NCI-H748 treated with DMSO at 0.1 percent for 48 hours (cell line): Measurements from ENCODE around the gene YIPF6.
"Not testable (repeated sequence)": the region's sequence is repeated elsewhere in the genome, so short reads cannot be mapped to it uniquely, and the experiment has no call there.

ENCODE experiments used
- DNase-seq: peaks from one replicate; lab custom pipeline; 2025; lab: John Stamatoyannopoulos, UW

Gene YIPF6

GRCh38 chrX:68506649-68507048 is 7.8 kb downstream of the YIPF6 start:
- no peak for DNase-seq

GRCh38 chrX:68508799-68509198 is 9.9 kb downstream of the YIPF6 start:
- DNase-seq, result no peak

DNA sequence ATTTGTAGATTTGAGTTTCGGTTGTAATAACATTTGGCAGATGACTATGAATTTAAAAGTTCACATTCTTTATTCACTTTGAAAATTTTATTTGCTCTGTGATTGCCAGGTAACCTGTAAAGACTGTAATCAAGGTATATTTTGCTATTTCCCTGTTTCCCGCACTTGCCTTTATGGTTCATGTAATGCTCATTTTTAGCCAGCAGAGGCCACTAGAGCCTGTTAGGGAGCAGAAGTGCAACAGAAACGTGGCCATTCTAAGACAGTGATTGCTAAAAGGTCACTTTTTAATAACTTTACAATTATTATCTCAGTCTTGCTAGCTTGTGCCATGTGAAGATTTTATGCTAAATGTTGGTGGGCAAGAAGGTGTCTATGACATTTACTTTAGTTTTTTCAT is 12.4 kb downstream of the YIPF6 start:
- DNase-seq, result peak; percentile 8

GRCh38 chrX:68524680-68525079 is 25.8 kb downstream of the YIPF6 start:
- DNase-seq, result not testable (repeated sequence)

DNA sequence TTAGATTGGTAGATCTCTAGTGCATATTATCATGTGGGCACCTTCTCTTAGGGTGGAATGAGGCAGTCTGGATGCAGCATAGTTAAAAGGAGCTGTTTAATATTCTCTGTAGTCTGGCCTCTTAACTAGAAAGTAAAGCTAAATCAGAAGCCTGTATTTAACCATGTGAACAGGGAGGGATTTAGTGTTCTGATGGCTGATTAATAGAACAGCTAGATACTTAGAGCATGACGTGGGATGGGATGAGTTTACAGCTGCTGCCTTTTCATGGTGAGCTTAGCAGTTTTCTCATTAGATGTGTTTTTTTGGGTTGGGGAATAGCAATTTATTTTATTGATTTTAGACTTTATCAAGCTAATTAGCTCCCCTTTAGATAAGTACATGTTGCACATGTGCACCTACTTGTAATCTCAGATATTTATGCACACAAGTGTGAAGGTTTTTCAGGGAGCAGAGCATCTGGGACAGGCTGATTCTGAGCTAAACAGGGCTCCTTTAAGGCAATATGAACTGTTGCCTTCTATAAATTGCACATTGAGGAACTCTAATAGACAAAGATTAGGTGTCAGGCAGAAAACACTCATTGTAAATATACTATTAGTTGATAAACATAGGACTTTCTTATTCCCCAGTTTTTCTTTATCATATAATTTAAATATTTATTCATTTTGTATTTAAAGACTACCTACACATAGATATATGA is 34.1 kb downstream of the YIPF6 start:
- DNase-seq, result no peak

- DNase-seq, result no peak
Measured at GRCh38 chrX:68533656-68534055, 34.8 kb downstream of the YIPF6 start.

- DNase-seq, result no peak
Measured at GRCh38 chrX:68534691-68535090, 35.8 kb downstream of the YIPF6 start.

GRCh38 chrX:68536429-68536828 is 37.6 kb downstream of the YIPF6 start:
- no peak for DNase-seq

GRCh38 chrX:68536884-68537283 is 38.0 kb downstream of the YIPF6 start:
- no peak for DNase-seq

DNA sequence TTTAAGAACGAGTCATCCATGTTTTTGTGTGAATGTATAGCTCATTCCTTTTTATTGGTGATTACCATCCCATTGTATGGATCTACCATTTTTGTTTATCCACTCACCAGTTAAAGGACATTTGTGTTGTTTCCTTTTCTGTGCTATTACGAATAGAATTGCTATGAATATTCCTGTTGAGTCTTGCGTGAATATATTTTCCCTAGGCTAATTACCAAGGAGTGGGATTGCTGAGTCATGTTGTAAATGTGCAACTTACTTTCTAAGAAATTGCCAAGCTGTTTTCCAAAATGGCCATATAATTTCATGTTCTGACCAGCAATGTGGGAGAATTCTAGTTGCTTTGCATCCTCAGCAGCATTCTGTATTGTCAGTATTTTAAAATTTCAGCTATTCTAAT is 51.3 kb downstream of the YIPF6 start:
- no peak for DNase-seq

DNA sequence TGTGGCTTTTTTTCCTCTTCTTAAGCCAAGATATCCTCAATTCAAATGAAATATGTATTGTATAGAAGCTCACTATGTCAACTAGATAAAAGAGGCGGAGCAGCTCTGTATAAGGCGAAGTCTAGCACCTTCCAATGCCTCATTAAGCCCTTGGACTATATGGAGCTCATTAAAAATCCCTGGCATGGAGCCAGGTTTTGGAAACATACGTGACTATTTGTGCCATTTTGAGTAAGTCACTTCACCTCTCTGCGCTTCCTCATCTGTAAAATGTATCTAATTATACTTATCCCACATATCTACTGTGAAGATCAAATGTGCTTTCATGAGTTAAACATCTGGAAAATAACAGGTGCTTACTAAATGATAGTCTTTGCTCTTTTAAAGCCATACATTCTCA is 57.2 kb downstream of the YIPF6 start:
- no peak for DNase-seq

DNA sequence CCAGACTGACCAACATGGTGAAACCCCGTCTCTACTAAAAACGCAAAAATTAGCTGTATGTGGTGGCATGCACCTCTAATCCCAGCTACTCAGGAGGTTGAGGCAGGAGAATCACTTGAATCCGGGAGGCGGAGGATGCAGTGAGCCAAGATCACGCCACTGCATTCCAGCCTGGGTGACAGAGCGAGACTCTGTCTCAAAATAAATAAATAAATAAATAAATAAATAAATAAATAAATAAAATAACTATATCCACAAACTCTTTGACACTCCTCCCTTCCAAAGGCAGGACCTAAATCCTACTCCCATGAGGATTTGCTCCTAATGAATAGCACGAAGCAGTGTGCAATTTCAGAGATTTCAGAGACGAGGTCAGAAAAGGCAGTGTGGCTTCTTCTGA is 58.3 kb downstream of the YIPF6 start:
- DNase-seq, result not testable (repeated sequence)

- not testable (repeated sequence) for DNase-seq
Measured at GRCh38 chrX:68559905-68560304, 61.1 kb downstream of the YIPF6 start.

- DNase-seq, result no peak
Measured at GRCh38 chrX:68568136-68568535, 69.3 kb downstream of the YIPF6 start.

DNA sequence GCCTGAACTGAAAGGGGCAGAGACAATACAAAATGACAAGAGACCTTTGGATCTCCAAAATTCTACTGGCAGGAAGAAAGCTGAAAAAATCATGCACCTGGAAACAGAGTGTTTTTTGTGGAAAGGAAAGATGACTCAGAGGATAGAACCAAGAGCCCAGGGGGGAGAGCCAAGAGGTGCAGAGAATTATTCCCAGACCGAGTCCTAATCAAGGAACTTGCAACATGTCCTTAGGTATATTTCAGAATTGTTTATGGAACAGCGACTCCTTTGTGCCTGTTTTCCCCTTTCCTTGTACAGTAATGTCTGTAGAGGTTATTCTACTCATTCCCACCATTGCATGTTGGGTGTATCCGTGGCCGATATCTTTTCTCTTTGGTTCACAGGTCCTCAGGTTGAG is 71.7 kb downstream of the YIPF6 start:
- DNase-seq, result no peak

DNA sequence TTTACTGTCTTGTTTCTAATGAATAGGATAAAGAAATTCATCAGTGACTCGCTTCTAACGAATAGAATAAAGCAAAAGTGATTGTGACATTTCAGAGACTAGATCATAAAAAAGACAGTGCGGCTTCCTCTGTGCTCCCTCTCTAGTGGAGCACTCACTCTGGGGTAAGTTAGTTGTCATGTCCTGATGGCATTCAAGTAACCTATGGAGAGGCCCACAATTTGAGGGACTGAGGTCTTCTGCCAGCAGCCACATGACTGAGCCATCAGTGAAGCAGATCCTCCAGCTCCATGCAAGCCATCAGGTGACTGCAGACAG is 72.4 kb downstream of the YIPF6 start:
- no peak for DNase-seq

- no peak for DNase-seq
Measured at GRCh38 chrX:68571610-68572311, 72.9 kb downstream of the YIPF6 start.

GRCh38 chrX:68574240-68574639 is 75.4 kb downstream of the YIPF6 start:
- DNase-seq, result no peak

GRCh38 chrX:68579810-68580209 is 81.0 kb downstream of the YIPF6 start:
- no peak for DNase-seq

- no peak for DNase-seq
Measured at GRCh38 chrX:68584221-68584620, 85.4 kb downstream of the YIPF6 start.
